Upper lobe of left lung (tissue), 6 donors: ENCODE measurements around the gene MMP10. TPM values are rescaled to one million over a fixed set of nuclear protein-coding genes. Genes with fewer than 3 reads are reported as not detected.

Source experiments
- ATAC-seq, 2 donors: fragments of 200-7000 bp; cut with Tn5 transposase; one replicate each; pipeline ENCODE4 v1.9.1; 2022; ENCODE audit warnings: mild to moderate bottlenecking in 2 of 2, moderate library complexity in 2 of 2; ENCODE audit not compliant: low FRiP score in 2 of 2
- DNase-seq, 2 donors: peaks; one replicate each; pipeline ENCODE4 v3.0.0-alpha.2; 2019 to 2020
- H3K27ac ChIP-seq, 4 donors: fragments of 200-600 bp; sonication (generic); one replicate each; pipeline ENCODE4 v1.5.1; 2016 to 2019
- H3K27me3 ChIP-seq, 4 donors: fragments of 200-600 bp; sonication (generic); one replicate each; pipeline ENCODE4 v1.5.1; 2017 to 2019
- H3K36me3 ChIP-seq, 4 donors: fragments of 200-600 bp; sonication (generic); one replicate each; pipeline ENCODE4 v1.5.1; 2016 to 2019
- H3K4me1 ChIP-seq, 4 donors: fragments of 200-600 bp; sonication (generic); one replicate each; pipeline ENCODE4 v1.5.1; 2018 to 2019
- H3K4me3 ChIP-seq, 4 donors: fragments of 200-600 bp; sonication (generic); one replicate each; pipeline ENCODE4 v1.5.1; 2017 to 2019; ENCODE audit warnings: mild to moderate bottlenecking in 2 of 4, moderate library complexity in 1 of 4
- H3K9me3 ChIP-seq, 4 donors: fragments of 200-600 bp; sonication (generic); one replicate each; pipeline ENCODE4 v1.5.1; 2018 to 2019
- EP300 ChIP-seq, 4 donors: sonication (generic); formaldehyde crosslinking; IDR thresholded peaks; one replicate each; pipeline ENCODE4 v1.5.1; 2017; ENCODE audit warnings: antibody characterized with exemption in 4 of 4, control low read depth in 2 of 4
- POLR2A ChIP-seq, 4 donors: fragments of 450-650 bp; IDR thresholded peaks; one replicate each; pipeline ENCODE4 v1.5.1; 2016 to 2017; ENCODE audit warnings: antibody characterized with exemption in 4 of 4, mild to moderate bottlenecking in 2 of 4
- POLR2AphosphoS5 ChIP-seq, 2 donors: sonication (generic); formaldehyde crosslinking; IDR thresholded peaks; one replicate each; pipeline ENCODE4 v1.5.1; 2017; ENCODE audit warnings: antibody characterized with exemption in 2 of 2
- WGBS, 2 donors: methylation state at CpG; one replicate each; pipeline ENCODE4 v1.1.5; 2017 to 2018; 5-methylcytosine and 5-hydroxymethylcytosine counted together
- total RNA-seq, 6 donors: library from RNA; depleted of rRNA in 4 of 6; stranded (reverse); fragments of >200 nt in 4 of 6; gene quantifications; one replicate each; pipeline versions ENCODE4 v1.1.0 to v1.2.1, GENCODE V29; 2016 to 2021
- TF ChIP-seq, protein P1 (sequence below), 6 experiments: fragments of 450-650 bp in 4 of 6; fragments of 200-600 bp in 2 of 6; sonication (generic) in 2 of 6; IDR thresholded peaks; one replicate each; pipeline ENCODE4 v1.5.1; 2016 to 2019; ENCODE audit warnings: antibody characterized with exemption in 6 of 6
- donor health status: DM: no; HTN: no; CAD: no; lungs with moderate emphysema.
- donor health status: DM: no; HTN: yes; CAD: no; lungs with severe emphysema.

MMP10 gene
- total RNA-seq, 6 donors from 2014 or later = 1.3 TPM; not detected in 5

GRCh38 chr11:102792604-102793003 is 12.2 kb upstream of the MMP10 start:
- Histone ChIP-seq H3K9me3 (no peaks in the 10 kb centered on the region), H3K4me1 (peaks cover 0 to 6% (median 0%) of the 10 kb centered on the region in 4 donors), H3K36me3 (no peaks in the 10 kb centered on the region), H3K27me3 (no peaks in the 10 kb centered on the region), H3K4me3 (no peak overlapping the region), H3K27ac (no peak overlapping the region)
- no peak for TF ChIP-seq POLR2AphosphoS5 (IDR thresholded peaks at IDR 0.05)
- TF ChIP-seq, protein P1, sequence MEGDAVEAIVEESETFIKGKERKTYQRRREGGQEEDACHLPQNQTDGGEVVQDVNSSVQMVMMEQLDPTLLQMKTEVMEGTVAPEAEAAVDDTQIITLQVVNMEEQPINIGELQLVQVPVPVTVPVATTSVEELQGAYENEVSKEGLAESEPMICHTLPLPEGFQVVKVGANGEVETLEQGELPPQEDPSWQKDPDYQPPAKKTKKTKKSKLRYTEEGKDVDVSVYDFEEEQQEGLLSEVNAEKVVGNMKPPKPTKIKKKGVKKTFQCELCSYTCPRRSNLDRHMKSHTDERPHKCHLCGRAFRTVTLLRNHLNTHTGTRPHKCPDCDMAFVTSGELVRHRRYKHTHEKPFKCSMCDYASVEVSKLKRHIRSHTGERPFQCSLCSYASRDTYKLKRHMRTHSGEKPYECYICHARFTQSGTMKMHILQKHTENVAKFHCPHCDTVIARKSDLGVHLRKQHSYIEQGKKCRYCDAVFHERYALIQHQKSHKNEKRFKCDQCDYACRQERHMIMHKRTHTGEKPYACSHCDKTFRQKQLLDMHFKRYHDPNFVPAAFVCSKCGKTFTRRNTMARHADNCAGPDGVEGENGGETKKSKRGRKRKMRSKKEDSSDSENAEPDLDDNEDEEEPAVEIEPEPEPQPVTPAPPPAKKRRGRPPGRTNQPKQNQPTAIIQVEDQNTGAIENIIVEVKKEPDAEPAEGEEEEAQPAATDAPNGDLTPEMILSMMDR (IDR thresholded peaks at IDR 0.05) = no peak
- no peak for TF ChIP-seq EP300 (IDR thresholded peaks at IDR 0.05)
- no peak for TF ChIP-seq POLR2A (IDR thresholded peaks at IDR 0.05)
- no peak for DNase-seq
- ATAC-seq = no peak
- WGBS, 2 donors = 81 to 86% methylated on average over 5 of the region's 5 CpGs

- 87 to 90% methylated on average over 4 of the region's 4 CpGs for WGBS, 2 donors
- H3K4me3 ChIP-seq = no peak overlapping the region
- no peak for DNase-seq
- H3K27me3 ChIP-seq = no peaks in the 10 kb centered on the region
- no peaks in the 10 kb centered on the region for H3K36me3 ChIP-seq
- H3K27ac ChIP-seq = no peak overlapping the region
- peaks cover 0 to 6% (median 0%) of the 10 kb centered on the region in 4 donors for H3K4me1 ChIP-seq
- no peak for ATAC-seq
- no peaks in the 10 kb centered on the region for H3K9me3 ChIP-seq
- TF ChIP-seq POLR2A (IDR thresholded peaks at IDR 0.05) (no peak), POLR2AphosphoS5 (IDR thresholded peaks at IDR 0.05) (no peak), EP300 (IDR thresholded peaks at IDR 0.05) (no peak)
- TF ChIP-seq, protein P1 (IDR thresholded peaks at IDR 0.05) = no peak
These were observed 11.0 kb upstream of the MMP10 start for GRCh38 chr11:102791271-102792036.

GRCh38 chr11:102788334-102788995 is 8.0 kb upstream of the MMP10 start:
- no peak overlapping the region for H3K4me3 ChIP-seq
- no peaks in the 10 kb centered on the region for H3K36me3 ChIP-seq
- H3K4me1 ChIP-seq = no peaks in the 10 kb centered on the region
- no peak overlapping the region for H3K27ac ChIP-seq
- TF ChIP-seq POLR2A (IDR thresholded peaks at IDR 0.05) (no peak), EP300 (IDR thresholded peaks at IDR 0.05) (no peak), POLR2AphosphoS5 (IDR thresholded peaks at IDR 0.05) (no peak)
- TF ChIP-seq, protein P1 (IDR thresholded peaks at IDR 0.05) = no peak
- H3K9me3 ChIP-seq = no peaks in the 10 kb centered on the region
- no peaks in the 10 kb centered on the region for H3K27me3 ChIP-seq
- DNase-seq (no peak), ATAC-seq (no peak)
- WGBS, 2 donors = 87 to 91% methylated on average over 8 of the region's 8 CpGs

- ATAC-seq = no peak
- Histone ChIP-seq H3K27ac (no peak overlapping the region), H3K9me3 (no peaks in the 10 kb centered on the region), H3K4me1 (peaks cover 0 to 8% (median 2%) of the 10 kb centered on the region in 4 donors), H3K36me3 (no peaks in the 10 kb centered on the region), H3K27me3 (no peaks in the 10 kb centered on the region), H3K4me3 (no peak overlapping the region)
- 86 to 88% methylated on average over 3 of the region's 3 CpGs for WGBS, 2 donors
- no peak for DNase-seq
- no peak for TF ChIP-seq POLR2A (IDR thresholded peaks at IDR 0.05)
- TF ChIP-seq POLR2AphosphoS5 (IDR thresholded peaks at IDR 0.05) = no peak
- TF ChIP-seq, protein P1 (IDR thresholded peaks at IDR 0.05) = no peak
- no peak for TF ChIP-seq EP300 (IDR thresholded peaks at IDR 0.05)
These were observed 4.0 kb upstream of the MMP10 start for GRCh38 chr11:102784380-102784779.
